ENCODE measurements around the gene RERE.

RERE gene

GRCh38 chr1:8817412-8818324 lies at the start of gene RERE:
RERE (minus strand) TSS chr1:8817640.
- DNase-seq (ENCODE audit: low read depth), result peak; percentile 95

- DNase-seq (ENCODE audit: low read depth), result no peak
These were observed 49.5 kb upstream of the RERE start for GRCh38 chr1:8866792-8867415.

- no peak for DNase-seq (ENCODE audit: low read depth)
These were observed 48.8 kb upstream of the RERE start for GRCh38 chr1:8866173-8866791.

GRCh38 chr1:8864713-8865344 lies 47.4 kb upstream of the RERE start:
- no peak for DNase-seq (ENCODE audit: low read depth)

GRCh38 chr1:8863794-8864233 lies 46.4 kb upstream of the RERE start:
- DNase-seq (ENCODE audit: low read depth), result no peak

- DNase-seq (ENCODE audit: low read depth), result no peak
These were observed 45.7 kb upstream of the RERE start for GRCh38 chr1:8863138-8863537.

- no peak for DNase-seq (ENCODE audit: low read depth)
These were observed 45.1 kb upstream of the RERE start for GRCh38 chr1:8862528-8862927.

- no peak for DNase-seq (ENCODE audit: low read depth)
These were observed 43.5 kb upstream of the RERE start for GRCh38 chr1:8860738-8861516.

- peak; percentile 51 for DNase-seq (ENCODE audit: low read depth)
These were observed 41.7 kb upstream of the RERE start for GRCh38 chr1:8858888-8859706.

- no peak for DNase-seq (ENCODE audit: low read depth)
These were observed 40.8 kb upstream of the RERE start for GRCh38 chr1:8858112-8858668.

- no peak for DNase-seq (ENCODE audit: low read depth)
These were observed 39.4 kb upstream of the RERE start for GRCh38 chr1:8856689-8857412.

GRCh38 chr1:8854240-8854639 lies 36.8 kb upstream of the RERE start:
- DNase-seq (ENCODE audit: low read depth), result no peak

GRCh38 chr1:8851060-8851459 lies 33.6 kb upstream of the RERE start:
- DNase-seq (ENCODE audit: low read depth), result no peak

GRCh38 chr1:8848663-8849386 lies 31.4 kb upstream of the RERE start:
- DNase-seq (ENCODE audit: low read depth), result peak; percentile 94

- no peak for DNase-seq (ENCODE audit: low read depth)
These were observed 30.6 kb upstream of the RERE start for GRCh38 chr1:8847990-8848389.

GRCh38 chr1:8846263-8846662 lies 28.8 kb upstream of the RERE start:
- DNase-seq (ENCODE audit: low read depth), result no peak

- DNase-seq (ENCODE audit: low read depth), result no peak
These were observed 28.0 kb upstream of the RERE start for GRCh38 chr1:8845104-8846097.

- DNase-seq (ENCODE audit: low read depth), result no peak
These were observed 27.1 kb upstream of the RERE start for GRCh38 chr1:8844501-8845006.
